HepG2 (cell line): Measurements from ENCODE around the gene KIN. TPM values are rescaled to one million over a fixed set of nuclear protein-coding genes. Genes with fewer than 3 reads are reported as not detected.

Experiments used
- ATAC-seq: fragments of 200-7000 bp; cut with Tn5 transposase; 3 replicates; pipeline ENCODE4 v1.9.1; 2020; ENCODE audit warnings: mild to moderate bottlenecking, moderate library complexity
- BruUV-seq: library from RNA; stranded (reverse); fragments of 400-500 nt; replicated peaks from 2 replicates; lab custom pipeline; 2021; lab: Mats Ljungman, UMichigan
- CTCF ChIA-PET: fragments of 300-600 bp; formaldehyde crosslinking; extraction: SDS; loops from one replicate; lab custom pipeline; 2021; ENCODE audit warnings: low total read pairs, inconsistent platforms, low intra/inter-chr PET ratio; lab: Yijun Ruan, JAX
- POLR2A ChIA-PET: fragments of 350-600 bp; sonication (Branson Sonifier 250); formaldehyde crosslinking; loops from one replicate; lab custom pipeline; 2020; ENCODE audit warnings: antibody characterized with exemption, inconsistent platforms; lab: Yijun Ruan, JAX
- DNase-seq: peaks from one replicate; pipeline ENCODE4 v3.0.0-alpha.2; 2015; ENCODE audit warnings: low spot score
- FAIRE-seq: peaks from 3 replicates; lab custom pipeline; 2011; peaks lifted over from hg19 to GRCh38; lab: Jason Lieb, UNC
- H2AFZ ChIP-seq: one replicate; pipeline ENCODE4 v1.6.1; 2011; ENCODE audit warnings: low read length, inconsistent platforms
- H3K27ac ChIP-seq: fragments of 300-600 bp; 3 replicates; pipeline ENCODE4 v1.8.0; 2011; ENCODE audit warnings: mixed run types, mild to moderate bottlenecking, mixed read lengths, low read length, inconsistent platforms; ENCODE audit not compliant: insufficient read depth; ENCODE audit errors: extremely low read length
- H3K27me3 ChIP-seq, 2 experiments: fragments of 200-600 bp in 1 of 2; 2 replicates in 1 of 2; 3 replicates in 1 of 2; pipeline versions ENCODE4 v1.6.0 to v1.8.0; 2011; ENCODE audit warnings: low read length in 2 of 2, mild to moderate bottlenecking in 2 of 2, moderate library complexity in 2 of 2, inconsistent platforms in 1 of 2; ENCODE audit not compliant: insufficient read depth in 2 of 2, control insufficient read depth in 1 of 2
- H3K36me3 ChIP-seq, 2 experiments: fragments of 200-600 bp in 1 of 2; replicated peaks in 1 of 2; 2 replicates in 1 of 2; 3 replicates in 1 of 2; pipeline versions ENCODE4 v1.5.1 to v1.8.0; 2011; ENCODE audit warnings: low read length in 2 of 2, inconsistent platforms in 1 of 2; ENCODE audit not compliant: insufficient read depth in 2 of 2, control insufficient read depth in 1 of 2
- H3K4me1 ChIP-seq: 2 replicates; pipeline ENCODE4 v1.5.1; 2012; ENCODE audit warnings: low read length, inconsistent platforms; ENCODE audit not compliant: insufficient read depth
- H3K4me2 ChIP-seq: 2 replicates; pipeline ENCODE4 v1.6.0; 2011; ENCODE audit warnings: low read depth, low read length, inconsistent platforms
- H3K4me3 ChIP-seq, 3 experiments: fragments of 200-600 bp in 1 of 3; sonication (generic), shearing (Covaris generic) in 1 of 3; replicated peaks in 1 of 3; 2 replicates each; pipeline ENCODE4 v1.5.1; 2011 to 2016; ENCODE audit warnings: low read length in 3 of 3, inconsistent platforms in 2 of 3, low read depth in 2 of 3, mild to moderate bottlenecking in 2 of 3, control low read depth in 1 of 3, mixed read lengths in 1 of 3; ENCODE audit not compliant: insufficient read depth in 1 of 3
- H3K79me2 ChIP-seq: one replicate; pipeline ENCODE4 v1.6.1; 2011; ENCODE audit warnings: low read length, inconsistent platforms; ENCODE audit not compliant: insufficient read depth
- H3K9ac ChIP-seq: 2 replicates; pipeline ENCODE4 v1.6.0; 2011; ENCODE audit warnings: mild to moderate bottlenecking, low read depth, low read length, inconsistent platforms; ENCODE audit not compliant: insufficient read depth
- H3K9me3 ChIP-seq: 2 replicates; pipeline ENCODE4 v1.5.1; 2012; ENCODE audit warnings: mild to moderate bottlenecking, low read length
- H4K20me1 ChIP-seq: 2 replicates; pipeline ENCODE4 v1.6.0; 2011; ENCODE audit warnings: inconsistent platforms, mild to moderate bottlenecking, low read length, moderate library complexity; ENCODE audit not compliant: insufficient read depth
- GFI1 ChIP-seq: sonication (generic); formaldehyde crosslinking; IDR thresholded peaks from 2 replicates; pipeline ENCODE4 v1.5.0; 2020; ENCODE audit warnings: missing genetic modification reagents, mild to moderate bottlenecking, borderline replicate concordance
- HIVEP1 ChIP-seq: sonication (generic); formaldehyde crosslinking; IDR thresholded peaks from 2 replicates; pipeline ENCODE4 v1.4.0; 2020; ENCODE audit warnings: mild to moderate bottlenecking, missing genetic modification reagents
- KAT8 ChIP-seq: IDR thresholded peaks from 2 replicates; pipeline ENCODE4 v1.6.1; 2016; ENCODE audit warnings: missing genetic modification reagents, missing compliant biosample characterization
- NRL ChIP-seq: sonication (generic); formaldehyde crosslinking; IDR thresholded peaks from 2 replicates; pipeline ENCODE4 v1.5.0; 2020; ENCODE audit warnings: missing genetic modification reagents, mild to moderate bottlenecking, moderate library complexity, borderline replicate concordance
- SRSF4 ChIP-seq: fragments of 200-400 bp; formaldehyde crosslinking; IDR thresholded peaks from one replicate; pipeline ENCODE4 v1.6.1; 2018; ENCODE audit warnings: mild to moderate bottlenecking, low read depth, low read length, moderate library complexity; ENCODE audit not compliant: poor library complexity, severe bottlenecking
- ZNF101 ChIP-seq: sonication (generic); formaldehyde crosslinking; IDR thresholded peaks from 2 replicates; pipeline ENCODE4 v1.4.0; 2020; ENCODE audit warnings: mild to moderate bottlenecking, low read depth, missing genetic modification reagents, borderline replicate concordance
- ZNF121 ChIP-seq: sonication (generic); formaldehyde crosslinking; IDR thresholded peaks from 2 replicates; pipeline ENCODE4 v1.5.0; 2020; ENCODE audit warnings: mild to moderate bottlenecking, missing genetic modification reagents
- ZNF776 ChIP-seq: sonication (generic); formaldehyde crosslinking; IDR thresholded peaks from 2 replicates; pipeline ENCODE4 v1.4.0; 2020; ENCODE audit warnings: mild to moderate bottlenecking, missing genetic modification reagents
- WGBS: methylation state at CpG from one replicate; pipeline ENCODE4 v1.1.6; 2017; ENCODE audit warnings: low lambda C conversion rate; 5-methylcytosine and 5-hydroxymethylcytosine counted together
- in situ Hi-C: cut with HindIII; loops from 2 replicates; pipeline ENCODE4 v1.10.0; 2017; ENCODE audit warnings: low pct_unique_long_range_greater_than_20kb; ENCODE audit not compliant: extremely low pct_ligation_motif_present
- intact Hi-C: fragments of 100-400 bp; cut with micrococcal nuclease; formaldehyde crosslinking; loops from one replicate; pipeline ENCODE4 v1.10.0; 2022; ENCODE audit not compliant: unreplicated experiment
- polyA plus RNA-seq, 8 experiments: library from polyadenylated mRNA; depleted of rRNA in 3 of 8; stranded (reverse) in 7 of 8; unstranded in 1 of 8; fragments of >200 nt; fragmentation: Illumina TruSeq in 4 of 8; extraction: Trizol in 4 of 8; gene quantifications; 2 replicates each; pipeline versions ENCODE4 v1.2.1 to v1.2.3, GENCODE V29; 2011 to 2016; ENCODE audit warnings: low read depth in 4 of 8, missing spikeins in 1 of 8, mixed read lengths in 1 of 8; ENCODE audit not compliant: insufficient read depth in 1 of 8
- total RNA-seq, 5 experiments: library from RNA; depleted of rRNA; stranded (reverse); fragments of >200 nt; fragmentation: Illumina TruSeq; extraction: Trizol; gene quantifications; 2 replicates each; pipeline ENCODE4 v1.2.3, GENCODE V29; 2016; ENCODE audit warnings: low read depth in 1 of 5

The KIN gene
- total and polyA plus RNA-seq, 2 of the 13 experiments (the other 11 are each of a cell fraction or from before 2014, with no cell fraction given), result 4.9 to 23.2 TPM

GRCh38 chr10:7773845-7774801 is 13.7 kb downstream of the KIN start:
- FAIRE-seq (no peak), DNase-seq (no peak), ATAC-seq (no peak)
- POLR2A ChIA-PET, result interaction anchor here (0.7 kb wide), 1 partner anchor 18 kb away, joined by 3 read pairs; no protein-coding TSS in a partner anchor
- no peak overlapping the region for H3K4me3 ChIP-seq
- H3K27me3 ChIP-seq, result no peaks in the 10 kb centered on the region
- H3K36me3 ChIP-seq, result peaks cover 19 to 60% of the 10 kb centered on the region in 2 experiments
- CTCF ChIA-PET, result no interaction called here
- in situ Hi-C loops, result loop anchor here (25.0 kb wide), 1 partner anchor 1538 kb away; no protein-coding TSS in a partner anchor
- no peaks in the 10 kb centered on the region for H3K79me2 ChIP-seq
- WGBS, result 86% methylated on average over 10 of the region's 10 CpGs
- no peak overlapping the region for H3K4me2 ChIP-seq
- H3K27ac ChIP-seq, result no peak overlapping the region
- BruUV-seq, result no TSS peak
- no peaks in the 10 kb centered on the region for H3K9me3 ChIP-seq
- H4K20me1 ChIP-seq, result no peaks in the 10 kb centered on the region
- H3K4me1 ChIP-seq, result no peaks in the 10 kb centered on the region
- H2AFZ ChIP-seq, result no peak overlapping the region
- H3K9ac ChIP-seq, result no peak overlapping the region
- intact Hi-C loops, result no loop called here
- TF ChIP-seq ZNF101 (CRISPR knock-in tag) (no peak), HIVEP1 (CRISPR knock-in tag) (no peak), ZNF121 (peak; percentile 74)

DNA sequence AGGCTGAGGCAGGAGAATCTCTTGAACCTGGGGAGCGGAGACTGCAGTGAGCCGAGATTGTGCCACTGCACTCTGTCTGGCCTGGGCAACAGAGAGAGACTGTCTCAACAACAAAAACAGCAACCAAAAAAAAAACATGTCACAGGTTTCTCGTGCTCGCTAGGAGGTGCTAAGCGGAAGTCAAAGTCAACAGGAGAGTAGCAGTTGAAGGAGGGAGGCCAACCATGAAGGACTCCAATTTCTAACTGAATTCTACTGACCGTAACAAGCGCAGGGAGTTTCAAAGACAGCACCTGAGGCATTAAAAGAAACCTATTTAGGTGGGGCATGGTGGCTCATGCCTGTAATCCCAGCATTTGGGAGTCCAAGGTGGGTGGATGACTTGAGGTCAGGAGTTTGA is 19.4 kb downstream of the KIN start:
- Histone ChIP-seq H3K27ac (no peak overlapping the region), H4K20me1 (no peaks in the 10 kb centered on the region), H3K9me3 (no peaks in the 10 kb centered on the region), H3K9ac (no peak overlapping the region), H3K79me2 (no peaks in the 10 kb centered on the region), H3K4me1 (no peaks in the 10 kb centered on the region), H3K27me3 (no peaks in the 10 kb centered on the region), H3K4me3 (no peak overlapping the region), H2AFZ (no peak overlapping the region), H3K36me3 (peaks cover 15 to 60% of the 10 kb centered on the region in 2 experiments), H3K4me2 (no peak overlapping the region)
- ChIA-PET POLR2A (no interaction called here), CTCF (no interaction called here)
- intact Hi-C loops, result no loop called here
- ATAC-seq, result no peak
- WGBS, result 96% methylated on average over 7 of the region's 7 CpGs
- FAIRE-seq, result no peak
- in situ Hi-C loops, result loop anchor here (25.0 kb wide), 1 partner anchor 1544 kb away; no protein-coding TSS in a partner anchor
- no peak for DNase-seq
- no TSS peak for BruUV-seq
- TF ChIP-seq ZNF776 (CRISPR knock-in tag) (no peak), NRL (CRISPR knock-in tag) (no peak), SRSF4 (no peak), KAT8 (CRISPR knock-in tag) (no peak), GFI1 (CRISPR knock-in tag) (no peak)
